Neural cell (in vitro differentiated cells): Measurements from ENCODE around the gene GATAD1. TPM values are rescaled to one million over a fixed set of nuclear protein-coding genes. Genes with fewer than 3 reads are reported as not detected.
"Not testable (repeated sequence)": the region's sequence is repeated elsewhere in the genome, so short reads cannot be mapped to it uniquely, and the experiment has no call there.

Experiments used
- H2AFZ ChIP-seq: fragments of 200-600, 300-800 bp; sonication (generic), shearing (Covaris generic); 2 replicates; pipeline ENCODE4 v1.6.0; 2014; ENCODE audit warnings: low read depth, mild to moderate bottlenecking, antibody characterized with exemption, low read length, moderate library complexity
- H3F3A ChIP-seq: fragments of 200-600 bp; shearing (Covaris generic); 2 replicates; pipeline ENCODE4 v1.6.1; 2016; ENCODE audit warnings: mild to moderate bottlenecking, moderate library complexity, mixed read lengths, antibody characterized with exemption, low read length; ENCODE audit not compliant: insufficient read depth, poor library complexity, severe bottlenecking
- H3K27ac ChIP-seq: fragments of 200-600, 300-800 bp; sonication (generic), shearing (Covaris generic); 2 replicates; pipeline ENCODE4 v1.5.1; 2014; ENCODE audit warnings: mild to moderate bottlenecking, low read length, moderate library complexity
- H3K27me3 ChIP-seq: fragments of 300-800, 200-600 bp; sonication (generic), shearing (Covaris generic); 2 replicates; pipeline ENCODE4 v1.6.0; 2014; ENCODE audit warnings: mild to moderate bottlenecking, low read depth, low read length, moderate library complexity; ENCODE audit not compliant: insufficient read depth
- H3K36me3 ChIP-seq: fragments of 300-800, 200-600 bp; sonication (generic), shearing (Covaris generic); 2 replicates; pipeline ENCODE4 v1.5.1; 2014; ENCODE audit warnings: mild to moderate bottlenecking, antibody characterized with exemption, low read length, moderate library complexity; ENCODE audit not compliant: insufficient read depth
- H3K4me2 ChIP-seq: fragments of 300-800, 200-600 bp; sonication (generic), shearing (Covaris generic); 2 replicates; pipeline ENCODE4 v1.6.0; 2014; ENCODE audit warnings: mild to moderate bottlenecking, low read length
- H3K4me3 ChIP-seq: fragments of 300-800, 200-600 bp; sonication (generic), shearing (Covaris generic); 2 replicates; pipeline ENCODE4 v1.5.1; 2014; ENCODE audit warnings: mild to moderate bottlenecking, low read length, moderate library complexity
- H3K79me2 ChIP-seq: fragments of 200-600 bp; shearing (Covaris generic); replicated peaks from 2 replicates; pipeline ENCODE4 v1.6.0; 2014; ENCODE audit warnings: mild to moderate bottlenecking, low read length, moderate library complexity; ENCODE audit not compliant: insufficient read depth
- H3K9ac ChIP-seq: fragments of 300-800, 200-600 bp; sonication (generic), shearing (Covaris generic); 2 replicates; pipeline ENCODE4 v1.6.1; 2016; ENCODE audit warnings: mild to moderate bottlenecking, low read length, mixed read lengths
- H3K9me2 ChIP-seq: fragments of 200-600 bp; shearing (Covaris generic); 2 replicates; pipeline ENCODE4 v1.6.1; 2016; ENCODE audit warnings: mild to moderate bottlenecking, low read length, mixed read lengths; ENCODE audit not compliant: insufficient read depth
- H3K9me3 ChIP-seq: fragments of 200-600, 300-800 bp; sonication (generic), shearing (Covaris generic); 2 replicates; pipeline ENCODE4 v1.6.1; 2016; ENCODE audit warnings: mild to moderate bottlenecking, mixed run types, low read length, moderate library complexity, mixed read lengths
- H4K20me1 ChIP-seq: fragments of 200-600 bp; shearing (Covaris generic); 2 replicates; pipeline ENCODE4 v1.6.1; 2016; ENCODE audit warnings: mild to moderate bottlenecking, mixed run types; ENCODE audit not compliant: insufficient read depth
- EP300 ChIP-seq: fragments of 450-650 bp; conservative IDR thresholded peaks from 2 replicates; pipeline ENCODE4 v1.6.1; 2014; ENCODE audit warnings: antibody characterized with exemption, mild to moderate bottlenecking, moderate library complexity; ENCODE audit not compliant: poor library complexity, severe bottlenecking
- EZH2 ChIP-seq: fragments of 200-600, 300-800 bp; shearing (Covaris generic), sonication (generic); IDR thresholded peaks from 2 replicates; pipeline ENCODE4 v1.6.1; 2014; ENCODE audit warnings: antibody characterized with exemption, low read length, borderline replicate concordance, mild to moderate bottlenecking; ENCODE audit not compliant: insufficient read depth, poor library complexity, severe bottlenecking
- MXI1 ChIP-seq: fragments of 450-650 bp; conservative IDR thresholded peaks from 2 replicates; pipeline ENCODE4 v1.6.1; 2014; ENCODE audit warnings: antibody characterized with exemption, mild to moderate bottlenecking; ENCODE audit not compliant: poor library complexity, severe bottlenecking
- POLR2AphosphoS5 ChIP-seq: IDR thresholded peaks from 2 replicates; pipeline ENCODE4 v1.6.1; 2012
- RAD21 ChIP-seq: fragments of 450-650 bp; conservative IDR thresholded peaks from 2 replicates; pipeline ENCODE4 v1.6.1; 2014; ENCODE audit warnings: antibody characterized with exemption, mild to moderate bottlenecking, moderate library complexity
- SMC3 ChIP-seq: fragments of 450-650 bp; conservative IDR thresholded peaks from 2 replicates; pipeline ENCODE4 v1.6.1; 2014; ENCODE audit warnings: antibody characterized with exemption, mild to moderate bottlenecking, moderate library complexity; ENCODE audit not compliant: poor library complexity
- TAF1 ChIP-seq: IDR thresholded peaks from 2 replicates; pipeline ENCODE4 v1.6.1; 2012; ENCODE audit warnings: low read depth
- polyA plus RNA-seq: library from polyadenylated mRNA; depleted of rRNA; stranded (reverse); fragments of >200 nt; gene quantifications from 2 replicates; pipeline ENCODE4 v1.2.3, GENCODE V29; 2014
- TF ChIP-seq, protein P1 (sequence below): IDR thresholded peaks from 2 replicates; pipeline ENCODE4 v1.6.1; 2012; ENCODE audit warnings: borderline replicate concordance
- TF ChIP-seq, protein P2 (sequence below): fragments of 450-650 bp; IDR thresholded peaks from 2 replicates; pipeline ENCODE4 v1.5.1; 2014; ENCODE audit warnings: antibody characterized with exemption, mild to moderate bottlenecking, moderate library complexity; ENCODE audit not compliant: poor library complexity, severe bottlenecking

Gene GATAD1
- polyA plus RNA-seq, 1 donor from 2014 or later = 28.9 TPM

DNA sequence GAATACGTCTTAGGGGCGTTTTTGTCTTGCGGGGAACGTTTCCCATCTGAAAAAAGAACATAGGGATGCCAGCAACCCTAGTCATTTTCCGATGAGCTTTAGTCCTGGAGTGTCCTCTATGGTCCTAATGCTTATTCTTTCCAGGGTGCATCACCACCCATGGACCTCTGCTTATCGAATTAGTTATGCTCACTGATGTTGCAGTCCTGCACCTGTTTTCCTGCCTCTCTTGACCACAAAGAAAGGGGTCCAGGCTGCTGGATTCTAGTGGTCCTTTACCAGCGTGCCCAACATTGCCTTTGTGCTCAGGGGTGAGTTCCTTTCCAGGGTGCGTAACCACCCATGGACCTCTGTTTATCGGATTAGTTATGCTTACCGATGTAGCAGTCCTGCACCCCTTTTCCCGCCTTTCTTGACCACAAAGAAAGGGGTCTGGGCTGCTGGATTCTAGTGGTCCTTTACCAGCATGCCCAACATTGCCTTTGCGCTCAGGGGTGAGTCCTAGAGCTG, 28.0 kb downstream of the GATAD1 start:
- not testable (repeated sequence) for H3K36me3 ChIP-seq, H4K20me1 ChIP-seq, H3K4me3 ChIP-seq, H3K9me3 ChIP-seq, H2AFZ ChIP-seq, H3F3A ChIP-seq, H3K79me2 ChIP-seq, H3K27me3 ChIP-seq, H3K27ac ChIP-seq, H3K9me2 ChIP-seq, H3K4me2 ChIP-seq, H3K9ac ChIP-seq

DNA sequence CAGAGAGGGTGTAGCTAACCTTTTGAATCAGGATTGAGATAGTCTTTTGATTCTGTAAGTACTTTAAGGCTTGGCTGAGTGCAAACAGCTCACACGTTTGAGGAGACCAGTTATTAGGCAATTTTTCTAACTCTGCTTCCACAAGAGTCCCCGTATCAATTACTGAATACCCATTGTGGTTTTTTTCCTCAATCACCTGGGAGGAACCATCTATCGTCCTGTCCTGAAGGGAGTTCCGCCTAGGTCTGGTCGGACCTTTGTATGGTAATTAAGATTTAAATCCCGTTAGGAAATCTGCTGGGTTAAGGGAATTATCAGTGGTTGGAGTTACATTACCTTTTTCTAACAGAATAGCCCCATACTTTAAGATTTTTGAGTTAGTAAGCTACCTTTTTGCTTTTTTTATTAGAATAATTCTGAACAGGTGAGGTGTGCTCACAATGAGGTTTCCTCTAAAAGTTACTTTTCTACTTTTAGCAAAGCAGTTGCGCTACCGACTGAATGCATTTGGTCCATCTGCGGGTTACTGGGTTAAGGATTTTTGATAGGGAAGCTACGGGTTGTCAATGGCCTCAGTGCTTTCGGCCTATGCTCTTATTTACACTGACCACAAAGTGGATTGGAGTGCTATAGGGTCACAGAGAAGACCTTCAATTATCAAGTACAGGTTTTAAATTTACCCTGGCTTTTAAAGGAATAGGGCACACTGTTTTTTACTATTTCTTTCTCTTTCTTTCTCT, 28.7 kb downstream of the GATAD1 start:
- H3K4me2 ChIP-seq, H3K9ac ChIP-seq, H3K27ac ChIP-seq, H3K36me3 ChIP-seq, H3K27me3 ChIP-seq, H3K79me2 ChIP-seq, H3F3A ChIP-seq, H3K9me2 ChIP-seq, H3K4me3 ChIP-seq, H3K9me3 ChIP-seq, H2AFZ ChIP-seq, H4K20me1 ChIP-seq: not testable (repeated sequence)

DNA sequence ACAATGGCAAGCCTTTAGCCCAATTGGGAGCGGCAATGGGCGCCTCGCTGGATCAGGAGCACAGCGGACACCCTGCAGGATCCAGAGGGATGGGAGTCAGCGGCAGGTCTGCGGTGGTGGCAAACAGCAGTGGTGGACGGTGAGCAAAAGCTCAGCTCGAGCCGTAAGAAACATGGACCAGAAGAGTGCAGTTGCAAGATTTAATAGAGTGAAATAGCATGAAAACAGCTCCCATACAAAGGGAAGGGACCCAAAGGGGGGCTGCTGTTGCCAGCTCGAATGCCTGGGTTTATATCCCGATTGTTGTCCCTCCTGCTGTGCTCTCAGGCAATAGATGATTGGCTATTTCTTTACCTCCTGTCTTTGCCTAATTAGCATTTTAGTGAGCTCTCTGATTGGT, 30.4 kb downstream of the GATAD1 start, which contains the start of gene ERVW-1:
Gene ERVW-1, minus strand, starts transcription at position 266 of the 400 bp plus-strand sequence. CDS start 7,565 bp downstream, outside the sequence.
- not testable (repeated sequence) for H3K36me3 ChIP-seq

DNA sequence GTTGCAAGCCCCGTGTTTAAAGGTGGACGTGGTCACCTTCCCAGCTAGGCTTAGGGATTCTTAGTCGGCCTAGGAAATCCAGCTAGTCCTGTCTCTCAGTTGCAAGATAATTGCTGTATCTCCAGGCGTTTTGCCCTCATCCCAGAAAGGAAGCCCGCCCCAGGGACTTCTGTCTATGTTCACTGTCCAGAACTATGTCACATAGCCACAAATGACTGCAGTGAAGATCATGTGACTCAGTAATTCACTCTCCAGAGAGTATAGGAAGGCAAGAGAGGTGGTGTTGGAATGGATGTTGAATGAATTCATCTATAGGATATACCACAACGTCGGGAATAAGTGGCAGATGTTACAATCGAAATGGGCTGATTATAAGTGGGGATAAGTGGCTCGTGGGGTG, 30.8 kb downstream of the GATAD1 start:
- no peak for TF ChIP-seq SMC3
- no peak for TF ChIP-seq POLR2AphosphoS5
- TF ChIP-seq, protein P1, sequence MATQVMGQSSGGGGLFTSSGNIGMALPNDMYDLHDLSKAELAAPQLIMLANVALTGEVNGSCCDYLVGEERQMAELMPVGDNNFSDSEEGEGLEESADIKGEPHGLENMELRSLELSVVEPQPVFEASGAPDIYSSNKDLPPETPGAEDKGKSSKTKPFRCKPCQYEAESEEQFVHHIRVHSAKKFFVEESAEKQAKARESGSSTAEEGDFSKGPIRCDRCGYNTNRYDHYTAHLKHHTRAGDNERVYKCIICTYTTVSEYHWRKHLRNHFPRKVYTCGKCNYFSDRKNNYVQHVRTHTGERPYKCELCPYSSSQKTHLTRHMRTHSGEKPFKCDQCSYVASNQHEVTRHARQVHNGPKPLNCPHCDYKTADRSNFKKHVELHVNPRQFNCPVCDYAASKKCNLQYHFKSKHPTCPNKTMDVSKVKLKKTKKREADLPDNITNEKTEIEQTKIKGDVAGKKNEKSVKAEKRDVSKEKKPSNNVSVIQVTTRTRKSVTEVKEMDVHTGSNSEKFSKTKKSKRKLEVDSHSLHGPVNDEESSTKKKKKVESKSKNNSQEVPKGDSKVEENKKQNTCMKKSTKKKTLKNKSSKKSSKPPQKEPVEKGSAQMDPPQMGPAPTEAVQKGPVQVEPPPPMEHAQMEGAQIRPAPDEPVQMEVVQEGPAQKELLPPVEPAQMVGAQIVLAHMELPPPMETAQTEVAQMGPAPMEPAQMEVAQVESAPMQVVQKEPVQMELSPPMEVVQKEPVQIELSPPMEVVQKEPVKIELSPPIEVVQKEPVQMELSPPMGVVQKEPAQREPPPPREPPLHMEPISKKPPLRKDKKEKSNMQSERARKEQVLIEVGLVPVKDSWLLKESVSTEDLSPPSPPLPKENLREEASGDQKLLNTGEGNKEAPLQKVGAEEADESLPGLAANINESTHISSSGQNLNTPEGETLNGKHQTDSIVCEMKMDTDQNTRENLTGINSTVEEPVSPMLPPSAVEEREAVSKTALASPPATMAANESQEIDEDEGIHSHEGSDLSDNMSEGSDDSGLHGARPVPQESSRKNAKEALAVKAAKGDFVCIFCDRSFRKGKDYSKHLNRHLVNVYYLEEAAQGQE = no peak
- TF ChIP-seq EP300 = no peak
- TF ChIP-seq MXI1 = no peak
- TF ChIP-seq, protein P2, sequence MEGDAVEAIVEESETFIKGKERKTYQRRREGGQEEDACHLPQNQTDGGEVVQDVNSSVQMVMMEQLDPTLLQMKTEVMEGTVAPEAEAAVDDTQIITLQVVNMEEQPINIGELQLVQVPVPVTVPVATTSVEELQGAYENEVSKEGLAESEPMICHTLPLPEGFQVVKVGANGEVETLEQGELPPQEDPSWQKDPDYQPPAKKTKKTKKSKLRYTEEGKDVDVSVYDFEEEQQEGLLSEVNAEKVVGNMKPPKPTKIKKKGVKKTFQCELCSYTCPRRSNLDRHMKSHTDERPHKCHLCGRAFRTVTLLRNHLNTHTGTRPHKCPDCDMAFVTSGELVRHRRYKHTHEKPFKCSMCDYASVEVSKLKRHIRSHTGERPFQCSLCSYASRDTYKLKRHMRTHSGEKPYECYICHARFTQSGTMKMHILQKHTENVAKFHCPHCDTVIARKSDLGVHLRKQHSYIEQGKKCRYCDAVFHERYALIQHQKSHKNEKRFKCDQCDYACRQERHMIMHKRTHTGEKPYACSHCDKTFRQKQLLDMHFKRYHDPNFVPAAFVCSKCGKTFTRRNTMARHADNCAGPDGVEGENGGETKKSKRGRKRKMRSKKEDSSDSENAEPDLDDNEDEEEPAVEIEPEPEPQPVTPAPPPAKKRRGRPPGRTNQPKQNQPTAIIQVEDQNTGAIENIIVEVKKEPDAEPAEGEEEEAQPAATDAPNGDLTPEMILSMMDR = no peak
- no peak for TF ChIP-seq EZH2
- no peak for TF ChIP-seq TAF1
- TF ChIP-seq RAD21 = no peak
- no peak overlapping the region for H3K4me2 ChIP-seq

More for the DNA sequence above, 30.4 kb downstream of the GATAD1 start, which contains the start of gene ERVW-1:
- not testable (repeated sequence) for H3K79me2 ChIP-seq, H3K4me3 ChIP-seq, H3K4me2 ChIP-seq, H3K9ac ChIP-seq, H3K9me3 ChIP-seq, H3K9me2 ChIP-seq, H2AFZ ChIP-seq, H4K20me1 ChIP-seq, H3K27me3 ChIP-seq, H3K27ac ChIP-seq, H3F3A ChIP-seq

More for the DNA sequence above, 30.8 kb downstream of the GATAD1 start:
- H2AFZ ChIP-seq = no peak overlapping the region
- H3K9me2 ChIP-seq = no peaks in the 10 kb centered on the region
- no peaks in the 10 kb centered on the region for H3K79me2 ChIP-seq
- no peak overlapping the region for H3K4me3 ChIP-seq
- no peaks in the 10 kb centered on the region for H3K27me3 ChIP-seq
- no peaks in the 10 kb centered on the region for H3K36me3 ChIP-seq
- no peaks in the 10 kb centered on the region for H4K20me1 ChIP-seq
- H3K9ac ChIP-seq = no peak overlapping the region
- no peaks in the 10 kb centered on the region for H3K9me3 ChIP-seq
- H3F3A ChIP-seq = no peaks in the 10 kb centered on the region
- no peak overlapping the region for H3K27ac ChIP-seq
